ENCODE data around the gene FOXN3.

The FOXN3 gene

GRCh38 chr14:89417091-89417464 lies at the start of gene FOXN3:
FOXN3 (minus strand) TSS chr14:89417233; CDS start chr14:89412476, 4,757 bp downstream.
- peak; percentile 86 for DNase-seq (ENCODE audit: low read depth)

- no peak for DNase-seq (ENCODE audit: low read depth)
Observed at GRCh38 chr14:89466484-89466883, 49.5 kb upstream of the FOXN3 start.

- DNase-seq (ENCODE audit: low read depth): no peak
Observed at GRCh38 chr14:89465876-89466275, 48.8 kb upstream of the FOXN3 start.

- no peak for DNase-seq (ENCODE audit: low read depth)
Observed at GRCh38 chr14:89461256-89461655, 44.2 kb upstream of the FOXN3 start.

- no peak for DNase-seq (ENCODE audit: low read depth)
Observed at GRCh38 chr14:89458713-89459420, 41.8 kb upstream of the FOXN3 start.

- no peak for DNase-seq (ENCODE audit: low read depth)
Observed at GRCh38 chr14:89457007-89457406, 40.0 kb upstream of the FOXN3 start.

- DNase-seq (ENCODE audit: low read depth): no peak
Observed at GRCh38 chr14:89455412-89455811, 38.4 kb upstream of the FOXN3 start.

- no peak for DNase-seq (ENCODE audit: low read depth)
Observed at GRCh38 chr14:89454996-89455395, 38.0 kb upstream of the FOXN3 start.

GRCh38 chr14:89452281-89452680 lies 35.2 kb upstream of the FOXN3 start:
- no peak for DNase-seq (ENCODE audit: low read depth)

GRCh38 chr14:89451229-89451628 lies 34.2 kb upstream of the FOXN3 start:
- no peak for DNase-seq (ENCODE audit: low read depth)

- DNase-seq (ENCODE audit: low read depth): no peak
Observed at GRCh38 chr14:89447182-89447944, 30.3 kb upstream of the FOXN3 start.

GRCh38 chr14:89445273-89445973 lies 28.4 kb upstream of the FOXN3 start:
- DNase-seq (ENCODE audit: low read depth): peak; percentile 55

GRCh38 chr14:89444516-89445125 lies 27.6 kb upstream of the FOXN3 start:
- DNase-seq (ENCODE audit: low read depth): no peak

- peak; percentile 54 for DNase-seq (ENCODE audit: low read depth)
Observed at GRCh38 chr14:89444044-89444443, 27.0 kb upstream of the FOXN3 start.

GRCh38 chr14:89443042-89443629 lies 26.1 kb upstream of the FOXN3 start:
- DNase-seq (ENCODE audit: low read depth): no peak

GRCh38 chr14:89442280-89442679 lies 25.2 kb upstream of the FOXN3 start:
- DNase-seq (ENCODE audit: low read depth): no peak

GRCh38 chr14:89440986-89441909 lies 24.2 kb upstream of the FOXN3 start:
- DNase-seq (ENCODE audit: low read depth): no peak

- no peak for DNase-seq (ENCODE audit: low read depth)
Observed at GRCh38 chr14:89435892-89436656, 19.0 kb upstream of the FOXN3 start.

GRCh38 chr14:89435492-89435891 lies 18.5 kb upstream of the FOXN3 start:
- DNase-seq (ENCODE audit: low read depth): no peak

GRCh38 chr14:89432226-89432625 lies 15.2 kb upstream of the FOXN3 start:
- DNase-seq (ENCODE audit: low read depth): no peak
